Stimulated activated CD8-positive, alpha-beta memory T cell treated with anti-CD3 and anti-CD28 coated beads, Interleukin-15, amount 100 ng/mL, for 4 hours (primary cell): Measurements from ENCODE around the gene HOXA4.

Experiments
- DNase-seq, 2 donors: peaks; one replicate each; pipeline ENCODE4 v3.0.0-alpha.2; 2020; ENCODE audit warnings: low read depth in 2 of 2

The HOXA4 gene

GRCh38 chr7:27116962-27117886, 13.3 kb downstream of the HOXA4 start:
- DNase-seq, result no peak

- no peak for DNase-seq
Measured at GRCh38 chr7:27116031-27116961, 14.3 kb downstream of the HOXA4 start.

GRCh38 chr7:27115221-27116026, 15.1 kb downstream of the HOXA4 start:
- DNase-seq, result no peak

GRCh38 chr7:27114881-27115220, 15.7 kb downstream of the HOXA4 start:
- no peak for DNase-seq

- DNase-seq, result no peak
Measured at GRCh38 chr7:27113991-27114769, 16.4 kb downstream of the HOXA4 start.

GRCh38 chr7:27112955-27113949, 17.3 kb downstream of the HOXA4 start:
- DNase-seq, result no peak

- no peak for DNase-seq
Measured at GRCh38 chr7:27112361-27112760, 18.2 kb downstream of the HOXA4 start.

GRCh38 chr7:27111751-27112277, 18.7 kb downstream of the HOXA4 start:
- DNase-seq, result no peak

GRCh38 chr7:27111042-27111750, 19.4 kb downstream of the HOXA4 start:
- DNase-seq, result no peak

- DNase-seq, result no peak
Measured at GRCh38 chr7:27110186-27111031, 20.1 kb downstream of the HOXA4 start.

GRCh38 chr7:27109466-27110185, 20.9 kb downstream of the HOXA4 start:
- no peak for DNase-seq

- DNase-seq, result no peak
Measured at GRCh38 chr7:27108390-27109127, 22.0 kb downstream of the HOXA4 start.

GRCh38 chr7:27107391-27108381, 22.9 kb downstream of the HOXA4 start:
- no peak for DNase-seq

GRCh38 chr7:27106901-27107240, 23.7 kb downstream of the HOXA4 start:
- no peak for DNase-seq

- DNase-seq, result no peak
Measured at GRCh38 chr7:27106181-27106900, 24.2 kb downstream of the HOXA4 start.
